Astrocyte of the spinal cord (primary cell): ENCODE data around the gene KNSTRN.

Experiments used
- DNase-seq: peaks from one replicate; pipeline ENCODE4 v3.0.0; 2011; ENCODE audit warnings: low read depth, low spot score
- H3K4me3 ChIP-seq: 2 replicates; pipeline ENCODE4 v1.5.1; 2011; ENCODE audit warnings: low read depth, mild to moderate bottlenecking, low read length, moderate library complexity
- in situ Hi-C: cut with HindIII; loops from 2 replicates; pipeline ENCODE4 v1.10.0; 2017; ENCODE audit warnings: low sequenced_read_pairs
- TF ChIP-seq, protein P1 (sequence below): IDR thresholded peaks from 2 replicates; pipeline ENCODE4 v1.5.1; 2012; ENCODE audit warnings: low read depth, mild to moderate bottlenecking, low read length, inconsistent platforms

Gene KNSTRN

DNA sequence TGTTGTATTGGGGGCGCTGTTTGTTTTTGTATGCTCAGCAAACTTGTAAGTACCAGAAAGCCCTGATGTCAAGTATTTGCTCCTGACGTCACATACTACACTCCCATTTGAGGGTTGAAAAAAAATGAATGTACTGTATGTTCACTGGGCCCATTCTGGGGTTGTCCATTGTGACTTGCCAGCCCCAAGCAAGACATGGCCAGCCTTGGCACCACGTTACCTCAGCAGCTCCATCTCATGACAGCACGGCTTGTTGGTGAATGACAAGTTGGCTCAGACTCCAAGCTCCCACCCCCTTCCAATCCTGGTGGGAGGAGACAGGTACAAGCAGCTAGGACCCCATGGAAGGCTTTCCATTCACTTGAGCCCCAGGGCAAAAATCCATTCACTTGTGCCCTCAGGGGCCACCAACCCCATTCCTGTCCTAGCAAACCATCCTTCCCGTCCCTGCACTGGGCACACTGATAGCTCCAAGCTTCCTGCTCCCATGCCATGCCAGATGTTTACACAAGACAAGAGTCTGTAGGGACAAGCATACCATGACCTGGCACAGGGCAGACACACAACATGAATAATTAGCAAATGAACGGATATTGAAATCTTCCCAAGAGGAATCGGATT is 30.1 kb upstream of the KNSTRN start:
- no peak overlapping the region for H3K4me3 ChIP-seq
- TF ChIP-seq, protein P1, sequence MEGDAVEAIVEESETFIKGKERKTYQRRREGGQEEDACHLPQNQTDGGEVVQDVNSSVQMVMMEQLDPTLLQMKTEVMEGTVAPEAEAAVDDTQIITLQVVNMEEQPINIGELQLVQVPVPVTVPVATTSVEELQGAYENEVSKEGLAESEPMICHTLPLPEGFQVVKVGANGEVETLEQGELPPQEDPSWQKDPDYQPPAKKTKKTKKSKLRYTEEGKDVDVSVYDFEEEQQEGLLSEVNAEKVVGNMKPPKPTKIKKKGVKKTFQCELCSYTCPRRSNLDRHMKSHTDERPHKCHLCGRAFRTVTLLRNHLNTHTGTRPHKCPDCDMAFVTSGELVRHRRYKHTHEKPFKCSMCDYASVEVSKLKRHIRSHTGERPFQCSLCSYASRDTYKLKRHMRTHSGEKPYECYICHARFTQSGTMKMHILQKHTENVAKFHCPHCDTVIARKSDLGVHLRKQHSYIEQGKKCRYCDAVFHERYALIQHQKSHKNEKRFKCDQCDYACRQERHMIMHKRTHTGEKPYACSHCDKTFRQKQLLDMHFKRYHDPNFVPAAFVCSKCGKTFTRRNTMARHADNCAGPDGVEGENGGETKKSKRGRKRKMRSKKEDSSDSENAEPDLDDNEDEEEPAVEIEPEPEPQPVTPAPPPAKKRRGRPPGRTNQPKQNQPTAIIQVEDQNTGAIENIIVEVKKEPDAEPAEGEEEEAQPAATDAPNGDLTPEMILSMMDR, result no peak
- in situ Hi-C loops, result no loop called here
- DNase-seq, result no peak

GRCh38 chr15:40353697-40354096 is 28.8 kb upstream of the KNSTRN start:
- H3K4me3 ChIP-seq, result no peak overlapping the region
- TF ChIP-seq, protein P1, result no peak
- DNase-seq, result no peak
- in situ Hi-C loops, result no loop called here

GRCh38 chr15:40354408-40355171 is 27.9 kb upstream of the KNSTRN start:
- H3K4me3 ChIP-seq, result no peak overlapping the region
- TF ChIP-seq, protein P1, result peak; percentile 61
- peak; percentile 76 for DNase-seq
- in situ Hi-C loops, result no loop called here

DNA sequence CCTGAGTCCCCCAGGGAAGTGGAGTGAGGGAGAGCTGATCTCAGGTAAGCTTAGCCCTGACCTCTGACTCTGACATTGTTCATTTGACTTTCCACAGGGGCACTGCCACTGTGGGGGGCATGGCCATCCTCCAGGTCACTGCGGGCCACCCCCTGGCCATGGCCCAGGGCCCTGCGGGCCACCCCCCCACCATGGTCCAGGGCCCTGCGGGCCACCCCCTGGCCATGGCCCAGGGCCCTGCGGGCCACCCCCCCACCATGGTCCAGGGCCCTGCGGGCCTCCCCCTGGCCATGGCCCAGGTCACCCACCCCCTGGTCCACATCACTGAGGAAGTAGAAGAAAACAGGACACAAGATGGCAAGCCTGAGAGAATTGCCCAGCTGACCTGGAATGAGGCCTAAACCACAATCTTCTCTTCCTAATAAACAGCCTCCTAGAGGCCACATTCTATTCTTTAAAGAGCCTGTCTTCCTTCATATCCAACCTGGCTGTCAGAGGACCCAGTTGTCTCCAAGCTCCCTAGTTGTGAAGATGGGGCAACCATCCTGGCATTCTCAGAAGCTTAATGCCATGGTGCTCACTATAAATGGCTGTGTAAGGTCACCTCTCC is 26.4 kb upstream of the KNSTRN start:
- TF ChIP-seq, protein P1, result no peak
- in situ Hi-C loops, result no loop called here
- DNase-seq, result no peak
- H3K4me3 ChIP-seq, result no peak overlapping the region

DNA sequence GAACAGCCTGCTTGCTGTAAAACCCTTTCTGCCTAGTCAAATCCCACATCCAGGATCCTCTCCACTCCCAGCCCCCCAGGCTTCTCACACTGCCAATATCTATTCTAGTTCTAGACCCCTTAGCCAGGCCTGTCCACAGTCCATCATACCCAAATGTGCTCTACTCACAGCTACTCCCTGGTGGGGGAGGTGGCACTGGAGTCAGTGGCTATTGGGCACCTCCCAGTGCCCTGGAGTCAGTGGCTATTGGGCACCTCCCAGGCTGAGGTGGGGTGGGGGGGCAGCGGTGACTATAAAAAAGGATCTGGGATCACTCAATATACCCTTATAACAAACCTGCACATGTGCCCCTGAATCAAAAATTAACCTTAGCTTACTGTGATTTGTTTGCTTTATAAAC is 25.3 kb upstream of the KNSTRN start:
- no peak for DNase-seq
- in situ Hi-C loops, result no loop called here
- H3K4me3 ChIP-seq, result no peak overlapping the region
- TF ChIP-seq, protein P1, result no peak

DNA sequence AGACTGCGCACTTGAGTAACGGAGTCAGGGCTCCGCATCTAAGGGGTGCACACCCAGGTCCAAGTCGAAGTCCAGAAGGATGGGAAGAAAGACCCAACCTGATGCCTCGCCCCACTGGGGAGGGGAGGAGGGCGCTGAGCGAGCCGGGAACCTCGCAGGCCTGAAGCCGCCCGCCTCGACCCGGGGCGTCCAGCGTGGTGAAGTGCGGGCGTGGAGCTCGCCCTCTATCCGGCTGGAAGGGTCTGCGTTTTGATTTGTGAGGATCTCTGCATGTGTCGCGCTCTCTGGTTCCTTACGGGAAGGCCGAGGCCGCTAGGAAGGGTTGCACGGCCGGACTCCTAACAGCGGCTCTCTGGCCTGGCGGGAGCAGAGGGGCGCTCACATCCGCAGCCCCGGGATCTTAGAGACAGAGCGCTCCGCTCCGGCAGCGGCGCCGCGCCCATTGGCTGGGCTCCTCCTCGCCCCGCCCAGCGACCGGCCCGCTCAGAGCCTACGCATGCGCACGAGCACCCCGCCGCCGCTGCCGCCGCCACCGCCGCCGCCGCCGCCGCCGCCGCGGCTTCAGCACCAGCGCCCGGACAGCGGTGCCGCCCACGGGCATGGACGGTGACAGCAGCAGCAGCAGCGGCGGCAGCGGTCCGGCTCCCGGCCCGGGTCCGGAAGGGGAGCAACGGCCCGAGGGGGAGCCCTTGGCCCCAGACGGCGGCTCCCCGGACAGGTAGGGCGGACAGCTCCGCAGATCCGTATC is 24.6 kb upstream of the KNSTRN start, which contains the start of gene DISP2:
DISP2 (plus strand) TSS at position 497 of the 748 bp plus-strand sequence; CDS start at position 600, 103 bp downstream.
- peak within 1 kb of the TSS; percentile 46 for H3K4me3 ChIP-seq
- TF ChIP-seq, protein P1, result no peak
- peak; percentile 71 for DNase-seq
- in situ Hi-C loops, result no loop called here
